T-helper 2 cell (primary cell): ENCODE data around the gene NAXE.
"Not testable (repeated sequence)": the region's sequence is repeated elsewhere in the genome, so short reads cannot be mapped to it uniquely, and the experiment has no call there.

Experiments used
- DNase-seq, 5 experiments: peaks; one replicate each; pipeline versions ENCODE4 v3.0.0 to v3.0.0-alpha.2; 2012 to 2022
- total RNA-seq, 2 donors: gene quantifications; one replicate each; lab custom pipeline; 2026; lab: John Stamatoyannopoulos, UW

The NAXE gene
- total RNA-seq, result 17.8 to 20.7 reads per million in 2 donors

GRCh38 chr1:156591432-156592157 is at the start of gene NAXE:
NAXE (plus strand) TSS chr1:156591776; CDS start chr1:156591805, 29 bp downstream.
- peak; percentile 52 to 76 (median 54) for DNase-seq

DNA sequence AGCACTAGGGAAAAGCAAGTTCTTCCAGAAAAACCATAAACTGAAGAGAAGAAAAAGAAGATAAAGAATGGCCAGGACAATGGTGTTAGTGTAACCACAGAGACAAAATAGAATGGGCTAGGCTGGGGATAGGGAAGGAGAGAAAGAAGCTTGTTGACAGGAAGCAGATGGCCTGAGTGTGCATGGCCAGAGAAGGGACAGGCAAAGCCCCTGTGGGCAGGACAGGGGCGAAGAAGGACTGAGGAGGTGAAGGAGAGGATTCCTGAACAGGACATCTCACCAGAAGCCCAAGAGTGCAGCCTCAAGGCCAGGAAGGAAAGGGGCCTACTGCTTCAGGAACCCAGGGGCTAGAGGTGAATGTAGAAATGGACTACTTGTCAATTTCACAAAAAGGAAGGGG is 48.5 kb upstream of the NAXE start:
- DNase-seq, result no peak

GRCh38 chr1:156544592-156545102 is 46.9 kb upstream of the NAXE start:
- DNase-seq, result no peak

DNA sequence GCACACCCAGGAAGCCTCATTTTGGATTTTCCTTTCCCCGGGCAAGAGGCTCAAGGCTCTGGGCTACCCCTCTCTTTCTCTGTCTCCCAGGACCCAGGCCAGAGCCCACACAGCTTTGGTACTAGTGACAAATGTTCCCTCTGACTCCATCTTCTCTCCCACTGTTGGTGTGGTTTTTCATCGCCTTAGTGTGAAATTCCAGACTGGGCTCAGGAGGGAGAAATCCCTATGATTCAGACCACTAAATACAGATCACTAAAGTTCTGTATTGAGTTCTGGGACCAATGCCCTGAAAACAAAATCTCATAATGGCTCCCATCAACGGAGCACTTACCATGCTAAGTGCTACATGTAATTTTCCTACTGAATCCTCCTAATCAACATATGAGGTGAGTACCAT is 45.3 kb upstream of the NAXE start:
- no peak for DNase-seq

DNA sequence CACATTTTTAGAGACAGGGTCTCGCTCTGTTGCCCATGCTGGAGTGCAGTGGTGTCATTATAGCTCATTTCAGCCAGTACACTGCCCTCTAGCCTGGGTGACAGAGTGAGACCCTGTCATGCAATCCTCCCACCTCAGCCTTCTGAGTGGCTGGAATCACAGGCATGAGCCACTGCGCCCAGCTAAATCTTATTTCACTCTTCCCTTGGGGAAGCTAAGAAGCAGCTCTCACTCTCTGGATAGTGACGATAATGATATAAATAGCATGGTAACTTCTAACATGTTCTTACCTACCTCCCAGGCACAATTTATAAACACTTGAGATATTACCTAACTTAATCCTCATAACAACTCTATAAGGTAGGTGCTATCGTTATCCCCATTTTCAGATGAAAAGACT is 44.1 kb upstream of the NAXE start:
- DNase-seq, result no peak

- DNase-seq, result no peak
Observed at GRCh38 chr1:156547982-156548381, 43.6 kb upstream of the NAXE start.

DNA sequence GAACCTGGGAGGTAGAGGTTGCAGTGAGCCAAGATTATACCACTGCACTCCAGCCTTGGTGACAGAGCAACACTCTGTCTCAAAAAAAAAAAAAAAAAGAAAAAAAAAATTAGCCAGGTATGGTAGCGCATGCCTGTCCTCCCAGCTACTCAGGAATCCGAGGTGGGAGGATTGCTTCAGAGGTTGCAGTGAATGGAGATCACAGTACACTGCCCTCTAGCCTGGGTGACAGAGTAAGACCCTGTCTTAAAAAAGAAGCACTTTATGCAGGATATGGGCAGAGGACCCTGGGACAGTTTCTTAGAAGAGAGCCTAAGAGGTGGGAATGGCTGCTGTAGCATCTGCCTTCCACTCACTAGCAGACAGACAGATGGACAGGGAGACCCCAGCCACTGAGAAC is 42.2 kb upstream of the NAXE start:
- DNase-seq, result no peak

GRCh38 chr1:156549831-156550230 is 41.7 kb upstream of the NAXE start:
- no peak for DNase-seq

DNA sequence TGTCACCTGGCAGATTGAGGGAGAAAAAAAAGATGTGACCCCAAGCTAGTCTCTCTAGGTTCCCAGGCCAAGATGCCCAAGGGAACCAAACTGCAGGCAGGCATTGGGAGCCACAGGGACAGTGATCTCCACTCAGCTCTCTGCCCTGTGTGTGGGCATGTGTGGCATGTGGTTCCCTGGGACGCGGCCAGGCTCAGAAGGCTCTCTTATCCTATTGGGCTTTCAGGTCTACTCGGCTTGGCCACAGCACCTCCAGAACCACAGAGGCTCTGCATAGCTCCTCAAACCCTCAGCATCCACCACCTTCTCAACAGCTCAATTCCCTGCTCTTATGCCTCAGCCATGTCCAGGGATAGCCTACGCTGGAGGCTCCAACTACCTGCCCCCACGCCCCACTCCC is 41.2 kb upstream of the NAXE start:
- no peak for DNase-seq

- DNase-seq, result no peak
Observed at GRCh38 chr1:156551066-156551643, 40.4 kb upstream of the NAXE start.

DNA sequence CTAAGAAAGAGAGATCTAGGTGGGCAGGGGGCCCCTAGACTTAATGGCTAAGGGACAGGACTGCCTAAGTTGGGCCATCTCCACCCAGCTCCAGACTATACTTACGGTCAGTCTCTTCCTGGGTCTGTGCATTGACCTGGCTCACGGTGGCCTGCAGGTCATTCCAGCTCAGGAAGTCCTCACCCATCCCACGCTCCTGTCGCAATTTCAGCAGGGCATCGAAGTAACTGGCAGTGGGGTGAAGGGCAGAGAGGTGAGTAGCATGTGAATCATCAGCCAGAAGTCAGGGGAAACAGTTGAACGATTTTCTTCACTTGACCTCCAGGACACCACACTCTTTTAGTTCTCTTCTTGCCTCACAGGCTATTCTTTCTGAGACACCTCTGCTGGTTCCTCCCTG is 39.7 kb upstream of the NAXE start:
- no peak for DNase-seq

DNA sequence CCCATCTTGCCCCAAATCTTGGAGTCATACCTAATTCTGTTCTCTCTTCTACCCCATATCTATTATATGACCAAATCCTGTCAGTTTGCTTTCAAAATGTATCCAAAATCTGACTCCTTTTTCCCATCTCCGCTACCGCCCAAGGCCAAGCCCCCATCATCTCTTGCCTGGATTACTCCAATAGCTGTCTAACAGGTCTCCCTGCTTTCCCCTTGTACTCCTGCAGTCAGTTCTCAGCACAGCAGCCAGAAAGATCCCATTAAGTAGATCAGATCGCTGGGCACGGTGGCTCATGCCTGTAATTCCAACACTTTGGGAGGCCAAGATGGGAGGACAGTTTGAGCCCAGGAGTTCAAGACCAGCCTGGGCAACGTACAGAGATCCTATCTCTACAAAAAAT is 39.1 kb upstream of the NAXE start:
- DNase-seq, result no peak

- DNase-seq, result not testable (repeated sequence)
Observed at GRCh38 chr1:156552937-156553336, 38.6 kb upstream of the NAXE start.

GRCh38 chr1:156553860-156554485 is 37.6 kb upstream of the NAXE start:
- no peak for DNase-seq

DNA sequence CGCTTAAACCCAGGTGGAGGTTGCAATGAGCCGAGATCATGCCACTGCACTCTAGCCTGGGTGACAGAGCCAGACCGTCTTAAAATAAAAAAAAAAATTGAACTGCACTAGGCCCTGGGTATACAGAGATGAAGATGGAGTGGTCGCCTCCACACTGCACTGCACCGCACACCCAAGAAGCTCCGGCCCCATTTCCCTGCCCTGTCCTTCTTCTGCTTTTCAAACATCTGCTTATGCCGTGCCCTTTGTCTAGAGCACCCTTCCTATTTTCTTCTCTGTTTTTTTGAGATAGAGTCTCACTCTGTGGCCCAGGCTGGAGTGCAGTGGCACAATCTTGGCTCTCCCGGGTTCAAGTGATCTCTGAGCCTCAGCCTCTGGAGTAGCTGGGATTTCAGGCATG is 36.6 kb upstream of the NAXE start:
- DNase-seq, result no peak

DNA sequence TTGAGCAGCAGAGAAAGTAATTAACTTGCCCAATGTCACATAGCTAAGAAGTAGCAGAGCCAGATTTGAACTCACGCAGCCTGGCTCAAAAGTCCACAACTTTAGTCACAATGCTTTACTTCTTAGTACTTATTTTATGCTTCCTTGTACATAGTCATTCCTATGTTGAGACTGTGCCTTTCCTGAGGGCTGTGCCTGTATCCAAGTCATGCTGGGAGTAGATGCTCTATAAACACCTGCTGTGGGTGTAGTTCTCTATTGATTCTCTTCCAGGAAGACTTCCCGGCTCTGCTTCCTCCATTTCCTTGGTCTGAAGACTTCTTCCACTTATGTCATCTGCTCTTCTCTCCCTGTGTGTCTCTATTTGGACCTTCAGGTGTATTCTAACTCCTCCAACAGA is 35.9 kb upstream of the NAXE start:
- DNase-seq, result no peak

GRCh38 chr1:156556354-156556753 is 35.2 kb upstream of the NAXE start:
- no peak for DNase-seq

DNA sequence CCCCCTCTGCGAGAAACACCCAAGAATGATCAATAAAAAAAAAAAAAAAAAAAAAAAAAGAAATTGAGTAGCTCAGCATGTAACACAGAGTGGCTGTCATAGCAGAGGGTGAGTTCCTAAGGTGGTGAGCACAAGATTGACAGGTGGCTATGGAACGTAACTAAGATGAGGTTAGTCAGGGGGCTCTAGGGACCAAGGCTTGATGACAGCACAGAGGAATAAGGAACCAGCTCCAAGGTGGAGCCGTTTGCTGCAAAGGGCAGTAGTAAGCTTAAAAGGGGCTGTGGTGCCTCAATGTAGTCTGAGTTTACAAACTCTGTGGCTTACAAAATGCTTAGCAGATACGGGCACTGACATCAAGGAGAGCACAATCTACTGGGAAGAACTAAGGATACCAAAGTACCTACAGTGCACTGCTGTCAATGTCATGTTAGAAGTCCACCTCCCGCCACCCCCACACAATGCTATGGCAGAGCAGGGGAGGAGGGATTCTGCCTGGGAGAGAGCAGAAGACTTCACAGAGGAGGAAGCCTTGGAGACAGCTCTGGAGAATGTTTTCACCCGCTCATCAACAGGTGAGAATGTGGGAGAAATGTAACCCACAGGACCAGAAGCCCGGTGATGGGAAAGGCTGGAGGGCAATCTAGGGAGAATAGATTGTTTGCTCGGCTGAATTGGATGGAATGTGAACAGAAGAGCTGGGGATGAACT is 32.3 kb upstream of the NAXE start:
- DNase-seq, result no peak

DNA sequence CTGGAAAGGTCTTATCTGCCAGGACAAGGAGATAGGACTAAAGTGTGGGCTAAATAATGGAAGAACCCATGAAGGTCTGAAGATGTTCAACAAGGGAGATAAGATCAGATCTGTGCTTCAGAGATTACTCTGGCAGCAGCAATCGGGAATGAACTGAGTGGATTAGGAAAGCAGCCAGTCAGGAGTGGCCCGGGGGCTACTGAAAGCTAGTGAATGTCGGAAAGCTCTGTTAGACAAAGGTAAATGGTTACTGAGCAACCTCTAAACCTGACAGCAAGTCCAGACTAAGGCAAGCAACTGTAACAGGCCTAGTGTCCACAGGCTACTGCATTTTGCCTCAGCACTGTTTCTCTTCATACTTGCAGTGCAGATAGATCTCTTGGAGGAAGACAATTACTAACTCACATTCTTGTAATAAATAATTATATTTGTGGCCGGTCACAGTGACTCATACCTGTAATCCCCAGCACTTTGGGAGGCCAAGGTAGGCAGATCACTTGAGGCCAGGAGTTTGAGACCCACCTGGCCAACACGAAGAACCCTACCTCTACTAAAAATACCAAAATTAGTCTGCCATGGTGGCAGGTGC is 31.7 kb upstream of the NAXE start:
- DNase-seq, result no peak

- DNase-seq, result no peak
Observed at GRCh38 chr1:156560585-156561163, 30.9 kb upstream of the NAXE start.

DNA sequence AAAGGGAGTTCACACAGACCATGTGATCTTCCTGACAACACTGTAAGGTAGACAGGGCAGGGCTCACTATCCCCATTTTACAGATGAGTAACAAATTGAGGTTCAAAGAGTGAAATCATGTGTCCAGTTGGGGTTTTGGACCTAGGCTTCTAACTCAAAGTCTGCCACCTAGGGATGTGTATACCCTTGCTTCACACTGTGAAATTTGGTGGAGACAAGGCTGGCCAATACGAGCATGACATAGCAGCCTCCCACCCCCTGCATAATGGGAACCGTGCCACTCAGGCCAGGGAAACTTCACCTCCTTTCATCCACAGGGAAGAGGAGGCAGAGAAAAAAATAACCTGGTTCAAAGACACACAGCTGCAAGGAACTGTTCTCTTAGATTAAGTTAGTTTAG is 26.1 kb upstream of the NAXE start:
- DNase-seq, result no peak

- no peak for DNase-seq
Observed at GRCh38 chr1:156566436-156566835, 25.1 kb upstream of the NAXE start.
